Measurements from ENCODE around the gene ZNF185. TPM values are rescaled to one million over a fixed set of nuclear protein-coding genes. Genes with fewer than 3 reads are reported as not detected.

Gene ZNF185
- total RNA-seq, 4 donors from 2014 or later: 0.56 to 2.2 (median 1.3) TPM

GRCh38 chrX:152881289-152881688, 16.6 kb upstream of the ZNF185 start:
- H3K27me3 ChIP-seq: no peaks in the 10 kb centered on the region
- H3K36me3 ChIP-seq: no peaks in the 10 kb centered on the region
- TF ChIP-seq CTCF (IDR thresholded peaks at IDR 0.05 in 4 of 5, conservative IDR thresholded peaks at IDR 0.05 in 1 of 5) (no peak), POLR2A (IDR thresholded peaks at IDR 0.05) (no peak)
- in situ Hi-C loops (cut with MboI; ENCODE audit: low sequenced_read_pairs in 4 of 4): no loop called here
- H3K4me1 ChIP-seq: no peaks in the 10 kb centered on the region
- no peaks in the 10 kb centered on the region for H3K9me3 ChIP-seq
- no peak for DNase-seq
- ATAC-seq: no peak
- no peak overlapping the region for H3K4me3 ChIP-seq
- no peak overlapping the region for H3K27ac ChIP-seq
- intact Hi-C loops (cut with DNase I; ENCODE audit: low total_unique reads): no loop called here

GRCh38 chrX:152884171-152884570, 13.7 kb upstream of the ZNF185 start:
- H3K9me3 ChIP-seq: no peaks in the 10 kb centered on the region
- no peak for DNase-seq
- no peak overlapping the region for H3K4me3 ChIP-seq
- intact Hi-C loops (cut with DNase I; ENCODE audit: low total_unique reads) (no loop called here), in situ Hi-C loops (cut with MboI; ENCODE audit: low sequenced_read_pairs in 4 of 4) (no loop called here)
- TF ChIP-seq CTCF (IDR thresholded peaks at IDR 0.05 in 4 of 5, conservative IDR thresholded peaks at IDR 0.05 in 1 of 5): no peak
- TF ChIP-seq POLR2A (IDR thresholded peaks at IDR 0.05): no peak
- no peaks in the 10 kb centered on the region for H3K4me1 ChIP-seq
- no peak for ATAC-seq
- H3K36me3 ChIP-seq: no peaks in the 10 kb centered on the region
- no peak overlapping the region for H3K27ac ChIP-seq
- no peaks in the 10 kb centered on the region for H3K27me3 ChIP-seq

GRCh38 chrX:152886716-152887115, 11.2 kb upstream of the ZNF185 start:
- Histone ChIP-seq H3K9me3 (no peaks in the 10 kb centered on the region), H3K4me1 (no peaks in the 10 kb centered on the region), H3K27me3 (no peaks in the 10 kb centered on the region), H3K36me3 (no peaks in the 10 kb centered on the region), H3K27ac (no peak overlapping the region), H3K4me3 (no peak overlapping the region)
- in situ Hi-C loops (cut with MboI; ENCODE audit: low sequenced_read_pairs in 4 of 4) (no loop called here), intact Hi-C loops (cut with DNase I; ENCODE audit: low total_unique reads) (no loop called here)
- DNase-seq (no peak), ATAC-seq (no peak)
- TF ChIP-seq POLR2A (IDR thresholded peaks at IDR 0.05) (no peak), CTCF (IDR thresholded peaks at IDR 0.05 in 4 of 5, conservative IDR thresholded peaks at IDR 0.05 in 1 of 5) (no peak)

- intact Hi-C loops (cut with DNase I; ENCODE audit: low total_unique reads): no loop called here
Observed at GRCh38 chrX:152892499-152892898, 5.4 kb upstream of the ZNF185 start.

More at GRCh38 chrX:152892499-152892898, 5.4 kb upstream of the ZNF185 start:
- Histone ChIP-seq H3K27me3 (peaks cover 0 to 1% (median 0%) of the 10 kb centered on the region in 3 donors), H3K4me1 (no peaks in the 10 kb centered on the region), H3K36me3 (no peaks in the 10 kb centered on the region), H3K27ac (no peak overlapping the region), H3K4me3 (no peak overlapping the region), H3K9me3 (no peaks in the 10 kb centered on the region)
- ATAC-seq (no peak), DNase-seq (no peak)
- TF ChIP-seq POLR2A (IDR thresholded peaks at IDR 0.05) (no peak), CTCF (IDR thresholded peaks at IDR 0.05 in 4 of 5, conservative IDR thresholded peaks at IDR 0.05 in 1 of 5) (no peak)
- in situ Hi-C loops (cut with MboI; ENCODE audit: low sequenced_read_pairs in 4 of 4): no loop called here
